Adipose tissue (tissue), 3 donors: ENCODE results near the gene TNS3. TPM values are rescaled to one million over a fixed set of nuclear protein-coding genes. Genes with fewer than 3 reads are reported as not detected.

ENCODE experiments used
- H3K27ac ChIP-seq: one replicate; pipeline ENCODE4 v1.5.1; 2013; ENCODE audit warnings: low read depth, low read length
- WGBS, 3 donors: extraction: QIAGEN DNeasy Blood & Tissue Kit; methylation state at CpG; one replicate each; pipeline ENCODE4 v1.1.7; 2013; 5-methylcytosine and 5-hydroxymethylcytosine counted together
- polyA plus RNA-seq, 3 donors: library from polyadenylated mRNA; stranded (reverse); fragments of 200-250 nt; gene quantifications; one replicate each; pipeline ENCODE4 v1.2.3, GENCODE V29; 2013
- donor health status: healthy with polysubstance abuse.
- donor health status: Bipolar disorder and iron deficiency.
- donor health status: healthy.

Gene TNS3
- polyA plus RNA-seq, 3 donors, result 23.2 to 45.4 (median 27.0) TPM

DNA sequence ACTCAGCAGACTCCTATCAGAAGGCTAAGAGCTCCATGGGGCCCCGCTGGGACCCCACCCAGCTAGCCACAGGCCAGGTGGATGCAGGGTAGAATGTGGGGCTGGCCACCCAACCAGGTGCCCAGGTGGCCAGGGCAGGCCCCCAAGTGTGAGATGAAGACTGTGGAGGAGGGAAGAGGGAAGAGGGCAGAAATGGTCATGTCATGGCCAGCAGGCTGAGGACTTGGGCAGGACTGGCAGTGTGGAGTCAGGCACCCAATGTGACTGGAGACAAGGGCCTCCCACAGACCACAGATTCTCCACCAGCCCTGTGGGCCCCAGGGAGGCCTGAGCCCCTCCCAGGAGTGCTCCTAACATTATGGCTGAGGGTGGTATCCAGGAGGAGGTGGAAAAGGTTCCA is 141.6 kb downstream of the TNS3 start:
- WGBS, 3 donors, result 0 to 100% (median 52%) methylated on average over 1 of the region's 1 CpG
- no peak overlapping the region for H3K27ac ChIP-seq

DNA sequence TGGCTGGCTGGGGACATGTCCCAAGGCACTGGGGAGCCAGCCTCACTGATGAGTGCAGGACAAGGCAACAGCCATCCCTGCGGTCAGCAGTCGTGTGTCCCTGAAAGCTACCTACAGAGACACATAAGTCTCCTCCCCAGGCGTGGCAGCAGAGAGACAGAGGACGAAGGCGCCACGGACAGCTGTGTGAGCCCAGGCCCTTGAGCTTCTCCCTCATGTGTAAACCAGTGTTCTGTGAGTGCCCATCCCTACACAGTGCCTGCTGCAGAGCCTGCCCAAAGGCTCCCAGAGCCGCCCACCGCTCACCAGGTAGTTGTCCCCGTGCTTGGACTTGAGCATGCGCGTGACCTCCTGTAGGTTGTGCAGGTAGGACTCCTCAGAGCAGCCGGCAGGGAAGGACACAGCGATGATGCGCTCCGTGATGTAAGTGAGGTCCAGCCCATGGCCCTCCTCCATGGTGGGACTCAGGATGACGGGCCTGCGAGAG is 142.7 kb downstream of the TNS3 start:
- H3K27ac ChIP-seq, result no peak overlapping the region
- 94 to 96% (median 96%) methylated on average over 17 of the region's 17 CpGs for WGBS, 3 donors

DNA sequence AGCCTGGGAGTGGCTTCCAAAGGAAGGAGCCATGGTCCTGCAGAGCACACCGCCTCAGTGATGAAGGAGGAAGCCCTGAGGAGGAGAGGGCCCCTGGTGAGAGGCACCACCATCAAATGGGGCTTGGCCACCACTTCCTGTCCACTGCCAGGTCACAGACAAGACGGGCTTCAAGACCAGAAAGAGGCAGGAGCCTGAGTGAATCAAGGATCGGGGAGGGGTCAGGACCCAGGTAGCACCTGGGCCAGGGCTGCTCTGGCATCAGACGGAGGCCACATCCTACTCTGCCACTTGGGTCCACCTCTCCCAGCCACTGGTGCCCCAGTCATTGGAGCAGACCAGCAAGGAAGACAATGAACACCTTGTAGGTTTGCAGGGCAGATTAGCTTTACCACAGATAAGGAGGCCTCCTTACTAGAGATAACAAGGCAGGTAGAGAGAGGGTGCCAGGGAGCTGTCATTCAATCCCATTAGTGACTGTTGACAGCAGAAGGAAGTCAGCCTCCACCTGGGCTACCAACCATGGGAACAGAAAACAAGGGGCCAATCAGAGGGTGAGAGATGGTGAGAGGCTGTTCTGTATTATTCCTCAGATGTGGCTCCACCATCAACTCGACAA is 143.4 kb downstream of the TNS3 start:
- no peak overlapping the region for H3K27ac ChIP-seq
- WGBS, 3 donors, result 69 to 88% (median 87%) methylated on average over 5 of the region's 5 CpGs

DNA sequence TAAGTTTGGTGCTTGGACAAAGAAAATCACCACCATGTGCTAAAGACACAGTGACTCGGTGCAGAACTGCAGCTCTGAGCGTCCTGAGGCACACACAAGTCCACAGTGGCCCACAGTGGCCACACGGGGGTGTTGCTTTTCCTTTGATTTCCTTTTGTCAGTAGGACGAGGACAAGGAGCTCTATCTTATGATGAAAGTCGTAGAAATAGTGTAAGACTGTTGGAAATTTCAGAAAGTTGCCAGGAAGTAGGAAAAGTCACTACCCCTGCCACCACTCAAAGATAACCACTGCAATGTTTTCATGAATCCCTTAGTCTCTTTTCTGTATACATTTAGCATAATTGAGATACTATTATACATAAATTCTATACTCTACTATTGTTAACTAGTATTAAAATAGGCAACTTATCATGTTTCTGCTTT is 146.0 kb downstream of the TNS3 start:
- WGBS, 3 donors, result 18 to 28% (median 24%) methylated on average over 5 of the region's 5 CpGs
- H3K27ac ChIP-seq, result no peak overlapping the region

DNA sequence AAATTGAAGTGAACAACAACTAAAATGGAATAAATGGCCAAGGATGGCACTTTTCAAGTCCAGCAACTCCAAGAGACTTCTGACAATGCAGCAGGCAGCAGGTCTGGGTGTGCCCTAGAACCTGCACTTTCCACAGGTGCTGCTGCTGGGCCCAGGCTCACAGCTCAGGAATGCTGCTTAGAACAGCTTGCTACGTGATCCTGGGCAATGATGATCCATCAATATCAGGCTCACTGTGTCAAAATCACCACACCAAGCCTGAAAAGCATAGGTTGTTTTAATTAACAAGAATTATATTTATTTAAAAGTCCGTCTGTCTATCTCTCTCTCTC is 148.4 kb downstream of the TNS3 start:
- 82 to 88% (median 84%) methylated on average over 2 of the region's 2 CpGs for WGBS, 3 donors

DNA sequence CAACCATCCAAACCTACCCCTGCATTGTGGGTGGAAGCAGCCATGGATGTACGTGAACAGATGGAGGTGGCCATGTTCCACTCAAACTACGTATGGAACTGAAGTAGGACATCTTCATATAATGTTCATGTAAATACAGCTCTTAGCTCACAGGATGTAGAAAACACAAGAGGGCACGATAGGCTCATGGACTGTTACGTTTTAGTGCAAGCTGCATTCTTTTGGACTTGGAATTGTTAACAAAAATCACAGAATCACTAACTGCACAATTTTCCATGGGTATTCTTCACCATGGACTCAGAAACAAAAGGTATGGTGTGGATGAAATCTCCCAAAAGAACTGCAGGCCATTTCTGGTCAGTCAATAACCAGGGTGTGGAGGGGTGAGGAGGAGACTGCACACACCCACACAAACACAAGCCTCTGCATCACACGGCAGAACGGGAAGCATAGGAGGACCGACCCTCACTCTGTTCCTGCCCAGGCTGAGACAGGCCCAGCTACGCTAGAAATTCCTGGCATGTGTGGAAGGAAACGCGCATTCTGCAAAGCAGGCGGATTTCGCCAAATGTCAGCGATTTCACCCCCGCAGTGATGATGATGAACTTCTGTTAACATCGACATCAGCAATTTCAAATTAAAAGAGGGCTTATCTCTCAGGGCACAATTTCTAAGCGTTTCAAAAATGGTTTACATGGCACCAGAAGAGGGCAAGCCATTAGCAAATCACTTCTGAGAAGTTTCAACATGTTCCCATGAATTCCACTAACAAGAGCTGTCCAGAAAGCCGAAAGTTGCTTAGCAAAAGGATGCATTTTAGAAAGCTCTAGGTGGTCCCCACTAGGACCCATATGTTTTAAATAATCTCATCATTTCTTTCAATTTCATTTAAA is 149.0 kb downstream of the TNS3 start:
- WGBS, 3 donors, result 75 to 85% (median 78%) methylated on average over 17 of the region's 17 CpGs
- H3K27ac ChIP-seq, result no peak overlapping the region

More for the DNA sequence above, 148.4 kb downstream of the TNS3 start:
- no peak overlapping the region for H3K27ac ChIP-seq

DNA sequence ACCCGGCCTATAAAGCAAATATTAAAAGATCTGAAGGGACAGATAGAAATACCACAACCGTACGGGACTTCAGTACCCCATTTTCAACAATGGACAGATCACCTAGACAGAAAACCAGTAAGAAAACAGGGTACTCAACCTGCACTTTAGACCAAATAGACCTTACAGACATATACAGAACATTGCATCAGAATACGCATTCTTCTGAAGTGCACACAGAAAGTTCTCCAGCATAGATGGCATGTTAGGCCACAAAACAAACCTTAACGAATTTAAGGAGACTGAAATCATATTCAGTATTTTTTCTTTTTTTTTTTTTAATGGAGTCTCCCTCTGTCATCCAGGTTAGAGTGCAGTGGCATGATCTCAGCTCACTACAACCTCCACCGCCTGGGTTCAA is 151.5 kb downstream of the TNS3 start:
- no peak overlapping the region for H3K27ac ChIP-seq
- 75 to 90% (median 86%) methylated on average over 6 of the region's 6 CpGs for WGBS, 3 donors

DNA sequence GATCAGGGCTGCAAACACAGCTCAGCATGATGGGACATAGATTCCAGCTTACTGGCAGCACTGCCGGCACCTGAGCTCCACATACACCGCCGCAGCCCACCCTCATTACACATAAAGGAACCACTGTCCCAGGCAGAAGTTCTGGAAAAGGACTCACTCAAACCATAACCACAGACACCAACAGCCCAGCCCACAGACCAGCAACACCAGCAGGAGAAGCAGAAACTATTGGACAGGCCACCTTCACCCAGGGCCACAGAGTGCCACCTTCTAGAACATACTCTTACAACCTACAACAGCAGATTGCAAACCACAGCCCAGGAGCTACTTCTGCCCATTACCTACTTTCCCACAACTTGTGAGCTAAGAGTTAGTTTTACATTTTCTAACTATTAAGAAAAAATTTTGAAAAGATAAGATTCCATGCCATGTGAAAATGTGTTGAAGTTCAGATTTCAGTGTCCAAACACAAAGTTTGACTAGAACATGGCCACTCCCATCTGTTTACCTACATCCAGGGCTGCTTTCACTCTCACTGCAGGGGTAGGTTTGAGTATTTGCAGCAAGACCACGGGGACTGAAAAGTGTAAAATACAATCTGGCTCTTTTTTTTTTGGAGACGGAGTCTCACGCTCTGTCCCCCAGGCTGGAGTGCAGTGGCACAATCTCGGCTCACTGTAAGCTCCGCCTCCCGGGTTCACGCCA is 153.0 kb downstream of the TNS3 start:
- WGBS, 3 donors, result 69 to 94% (median 92%) methylated on average over 10 of the region's 10 CpGs
- H3K27ac ChIP-seq, result no peak overlapping the region

DNA sequence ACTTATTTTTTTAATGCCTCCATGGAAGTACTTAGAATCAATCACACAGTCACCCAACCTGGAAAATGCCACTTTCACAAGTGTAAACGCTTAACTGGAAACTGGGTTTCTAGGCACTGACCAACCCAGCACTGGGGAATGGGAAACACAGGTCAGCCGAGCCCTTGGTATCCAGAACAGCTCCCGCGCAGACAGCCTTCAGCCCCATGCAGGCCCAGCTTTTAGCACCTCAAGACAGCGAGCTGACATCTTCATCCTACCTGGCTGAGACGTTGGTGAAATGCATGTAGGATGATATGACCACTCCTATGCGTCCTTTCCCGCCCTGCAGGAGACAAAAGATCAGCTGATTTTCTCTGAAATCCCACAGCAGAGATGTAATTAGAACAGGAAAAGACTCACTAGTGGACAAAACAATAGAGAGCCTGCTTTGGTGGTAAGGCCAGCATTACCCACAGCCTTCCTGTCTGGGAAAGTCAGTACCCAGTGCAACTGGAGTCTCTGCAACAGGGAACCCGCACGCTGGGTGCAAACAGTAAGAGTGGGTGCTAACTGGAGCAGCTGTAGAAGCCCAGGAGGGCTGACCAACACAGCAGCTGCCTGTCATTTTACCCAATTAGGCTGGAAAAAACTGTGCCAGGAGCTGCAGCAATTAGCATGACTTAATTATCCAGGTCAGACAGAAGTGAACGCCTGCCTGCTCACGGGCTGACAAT is 153.7 kb downstream of the TNS3 start:
- WGBS, 3 donors, result 74 to 79% (median 76%) methylated on average over 12 of the region's 12 CpGs
- no peak overlapping the region for H3K27ac ChIP-seq

DNA sequence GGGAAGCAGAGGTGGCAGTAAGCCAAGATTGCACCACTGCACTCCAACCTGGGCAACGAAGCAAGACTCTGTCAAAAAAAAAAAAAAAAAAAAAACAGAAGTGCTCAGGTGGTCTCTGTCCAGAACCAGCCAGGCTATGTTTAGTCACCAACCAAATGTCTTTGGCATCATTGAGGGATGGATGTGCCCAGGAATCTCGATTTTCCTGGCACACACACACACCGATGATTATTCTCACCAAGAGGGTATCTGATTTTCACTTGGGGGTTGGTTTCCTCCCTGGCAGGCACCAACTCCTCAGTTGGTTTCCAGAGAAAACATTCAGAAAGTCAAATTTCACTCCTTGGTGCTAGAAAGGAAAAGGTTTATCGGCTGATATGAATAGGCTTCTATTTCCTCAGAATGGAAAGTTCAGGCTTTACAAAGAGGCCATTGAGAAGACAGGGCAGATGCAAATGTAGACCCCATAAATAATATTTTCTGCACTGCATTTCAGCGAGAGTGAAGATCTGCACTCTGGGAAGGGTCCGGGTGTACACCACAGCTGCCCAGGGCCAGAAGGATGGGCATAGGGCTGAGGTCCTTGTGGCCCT is 154.8 kb downstream of the TNS3 start:
- WGBS, 3 donors, result 74 to 82% (median 77%) methylated on average over 6 of the region's 6 CpGs
- H3K27ac ChIP-seq, result no peak overlapping the region

DNA sequence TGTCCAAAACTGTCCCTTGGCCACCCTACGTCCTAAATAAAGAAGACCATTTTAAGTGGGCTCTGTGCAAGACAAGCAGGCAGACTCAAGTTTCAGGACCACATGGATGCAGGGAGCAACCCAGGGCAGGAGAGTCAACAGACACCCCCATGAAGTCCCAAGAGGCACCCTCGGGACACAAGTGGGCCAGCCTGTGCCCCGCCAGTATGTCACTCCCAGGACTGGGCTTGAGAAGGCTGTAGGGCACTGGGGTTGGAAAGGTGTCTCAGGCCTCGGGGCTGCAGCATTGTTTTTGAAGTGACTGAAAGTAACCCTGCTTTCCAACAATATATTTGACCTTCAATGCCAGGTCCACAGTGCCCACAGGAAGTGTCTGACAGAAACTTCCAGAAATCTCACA is 157.4 kb downstream of the TNS3 start:
- WGBS, 3 donors, result 93 to 95% (median 93%) methylated on average over 4 of the region's 4 CpGs

DNA sequence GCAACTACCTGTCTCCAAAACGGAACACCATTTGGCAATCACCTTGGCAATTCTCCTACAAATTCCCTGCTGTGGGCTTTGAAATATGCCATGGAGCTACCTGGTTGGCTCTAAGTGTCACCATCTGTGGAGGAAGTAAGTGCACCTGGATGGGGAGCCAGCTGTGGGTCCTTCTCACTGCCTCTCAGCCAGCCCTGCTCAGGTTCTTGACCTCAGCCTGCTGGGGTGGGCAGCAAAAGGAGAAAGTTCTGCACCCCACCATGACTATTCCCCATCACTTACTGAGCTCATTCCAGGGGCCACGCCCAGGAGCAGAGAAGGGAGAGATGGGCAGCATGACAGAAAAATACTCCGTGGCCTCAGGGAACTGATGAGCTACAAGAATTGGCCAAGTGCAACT is 158.7 kb downstream of the TNS3 start:
- H3K27ac ChIP-seq, result no peak overlapping the region
- WGBS, 3 donors, result 78 to 91% (median 83%) methylated on average over 3 of the region's 3 CpGs

More for the DNA sequence above, 157.4 kb downstream of the TNS3 start:
- no peak overlapping the region for H3K27ac ChIP-seq

DNA sequence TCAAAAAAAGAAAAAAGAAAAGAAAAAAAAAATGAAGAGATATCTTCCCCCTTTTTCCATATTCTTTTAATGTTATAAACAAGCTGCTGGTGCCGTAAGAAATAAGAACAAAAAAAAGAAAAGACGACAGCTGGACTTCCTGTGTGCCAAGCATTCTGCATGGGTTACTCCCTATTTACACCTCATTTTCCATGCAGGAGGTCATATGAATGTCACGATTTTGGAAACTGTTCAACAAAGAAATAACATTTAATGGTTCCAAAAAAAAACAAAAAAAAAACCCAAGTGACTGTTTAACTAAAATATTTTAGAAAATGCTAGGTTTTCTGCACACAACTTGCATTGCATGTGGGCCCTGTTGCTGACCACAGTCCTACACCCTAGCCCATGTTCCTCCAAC is 159.3 kb downstream of the TNS3 start:
- WGBS, 3 donors, result 33 to 47% (median 46%) methylated on average over 3 of the region's 3 CpGs
- no peak overlapping the region for H3K27ac ChIP-seq

DNA sequence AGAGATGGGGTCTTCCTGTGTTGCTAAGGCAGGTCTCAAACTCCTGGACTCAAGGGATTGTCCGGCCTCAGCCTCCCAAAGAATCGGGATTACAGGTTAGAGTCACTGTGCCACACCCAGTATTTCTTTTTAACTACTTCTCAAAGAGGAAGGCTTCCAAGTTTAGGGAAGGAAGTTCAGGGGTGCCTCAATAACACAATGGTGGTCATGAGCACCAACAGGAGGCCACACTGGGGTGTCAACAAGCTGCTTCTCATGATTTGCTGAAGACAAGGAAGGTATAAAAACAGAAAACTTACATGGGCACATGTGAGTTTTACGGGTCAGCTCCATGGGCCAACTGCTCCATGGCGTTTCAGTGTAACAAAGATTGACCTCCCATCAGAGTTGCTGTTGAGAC is 160.5 kb downstream of the TNS3 start:
- no peak overlapping the region for H3K27ac ChIP-seq
- 86 to 92% (median 86%) methylated on average over 4 of the region's 4 CpGs for WGBS, 3 donors

DNA sequence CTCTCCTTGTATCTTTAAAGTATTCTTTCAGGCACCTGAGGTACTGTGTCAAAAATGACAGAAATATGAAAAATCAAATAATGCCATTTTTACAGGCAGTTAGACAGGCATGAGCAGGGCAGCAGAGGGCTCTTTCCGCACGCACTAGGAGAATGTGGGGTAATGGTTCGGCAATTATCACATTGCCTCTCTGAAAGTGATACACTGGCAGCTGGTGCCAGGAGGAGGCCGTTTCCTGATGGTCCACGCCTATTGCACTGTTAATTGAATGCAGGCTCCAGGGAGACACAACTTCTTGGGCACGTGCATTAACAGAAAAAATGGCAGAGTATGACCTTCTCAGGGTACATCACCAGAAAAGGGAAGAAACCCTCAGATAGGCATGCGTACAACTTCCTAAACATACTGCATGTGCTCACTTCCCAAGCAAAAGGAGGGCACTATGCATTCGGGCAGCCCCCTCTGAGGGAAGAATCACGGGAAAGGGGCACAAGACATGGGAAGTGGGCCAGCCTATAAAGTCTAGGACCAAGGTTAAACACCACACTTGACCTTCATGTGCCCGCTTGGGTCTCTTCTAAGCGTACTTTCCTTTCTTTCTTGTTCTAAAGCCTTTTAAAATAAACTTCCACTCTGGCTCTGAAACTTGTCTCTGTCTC is 161.7 kb downstream of the TNS3 start:
- 94 to 97% (median 96%) methylated on average over 11 of the region's 11 CpGs for WGBS, 3 donors
- H3K27ac ChIP-seq, result no peak overlapping the region

DNA sequence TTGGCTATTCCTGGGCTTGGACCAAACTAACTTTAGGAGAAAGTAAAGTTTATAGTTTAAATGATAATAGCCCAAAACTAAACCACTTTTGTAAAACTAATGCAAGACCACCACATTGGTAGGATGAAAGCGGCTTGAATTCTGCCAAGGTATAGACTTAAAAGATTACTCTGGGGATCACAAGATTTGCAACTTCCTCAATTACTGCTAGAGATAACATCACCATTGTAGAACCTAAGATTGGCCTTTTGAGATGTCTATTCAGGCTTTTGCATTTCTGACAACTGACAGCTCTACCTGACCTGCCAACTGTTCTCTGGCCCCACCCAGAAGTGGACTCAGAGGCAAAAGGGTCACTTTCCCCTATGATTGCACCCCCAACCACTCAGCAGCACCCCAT is 162.4 kb downstream of the TNS3 start:
- 87 to 99% (median 94%) methylated on average over 1 of the region's 1 CpG for WGBS, 3 donors
- H3K27ac ChIP-seq, result no peak overlapping the region

DNA sequence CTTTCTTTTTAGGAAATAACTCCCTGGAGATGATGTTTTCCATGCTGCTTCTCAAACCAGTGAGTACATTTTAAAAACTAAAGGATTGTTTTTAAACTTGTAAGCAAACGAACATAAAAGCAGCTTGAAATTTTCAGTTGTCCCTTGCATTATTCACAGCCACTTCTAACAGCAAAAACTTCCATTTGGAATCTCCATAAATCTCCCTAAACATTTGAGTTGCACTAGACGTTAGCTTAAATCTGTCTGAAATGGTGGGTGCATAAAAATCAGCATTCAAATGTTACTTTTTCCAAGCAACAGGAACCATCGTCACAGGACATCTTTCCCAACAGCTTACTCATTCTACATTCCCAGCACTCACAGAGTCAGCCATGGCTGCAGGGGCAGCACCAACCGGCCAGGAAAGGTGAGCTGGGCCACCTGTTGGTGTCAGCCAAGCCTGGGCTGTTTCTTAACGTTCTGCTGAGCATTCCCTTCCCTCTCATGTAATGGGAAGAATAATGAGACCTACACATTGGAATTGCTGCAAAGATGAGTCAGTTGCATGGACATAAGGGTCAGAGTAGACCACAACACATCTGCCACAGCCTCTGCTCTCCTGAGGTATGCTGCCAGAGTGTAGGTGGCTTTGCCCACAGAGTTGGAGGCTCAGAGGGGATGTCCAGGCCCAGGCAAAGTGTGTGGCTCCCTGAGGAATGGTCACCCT is 163.2 kb downstream of the TNS3 start:
- H3K27ac ChIP-seq, result no peak overlapping the region
- 61 to 65% (median 62%) methylated on average over 5 of the region's 5 CpGs for WGBS, 3 donors
